ENCODE results near the gene DPH2.

- TF ChIP-seq CTCF (conservative IDR thresholded peaks at IDR 0.05) (no peak), ZFX (IDR thresholded peaks at IDR 0.05) (no peak)
Measured at GRCh38 chr1:43995984-43996732, 26.3 kb downstream of the DPH2 start.
